ENCODE measurements around the gene NPEPPS. TPM values are rescaled to one million over a fixed set of nuclear protein-coding genes. Genes with fewer than 3 reads are reported as not detected.

Gene NPEPPS
- total RNA-seq, 1 experiment from 2014 or later = 139 TPM

GRCh38 chr17:47660064-47660492 is 129.2 kb downstream of the NPEPPS start:
- CTCF ChIA-PET = no interaction called here
- Mint-ChIP-seq H3K36me3 (ENCODE audit: insufficient read depth, unreplicated experiment) (peaks cover 100% of the 10 kb centered on the region), H3K27me3 (ENCODE audit: insufficient read depth, unreplicated experiment) (no peaks in the 10 kb centered on the region), H3K4me3 (ENCODE audit: unreplicated experiment) (no peak overlapping the region), H3K4me1 (ENCODE audit: low read depth, unreplicated experiment) (peaks cover 4% of the 10 kb centered on the region), H3K9me3 (ENCODE audit: unreplicated experiment) (no peaks in the 10 kb centered on the region), H3K27ac (ENCODE audit: unreplicated experiment) (no peak overlapping the region)
- no peak overlapping the region for H3K4me3 ChIP-seq (ENCODE audit: low read depth, low read length)
- H3K36me3 ChIP-seq (ENCODE audit: control insufficient read depth, insufficient read depth, low read length) = peaks cover 33% of the 10 kb centered on the region
- DNase-seq = no peak
- TF ChIP-seq, protein P1, sequence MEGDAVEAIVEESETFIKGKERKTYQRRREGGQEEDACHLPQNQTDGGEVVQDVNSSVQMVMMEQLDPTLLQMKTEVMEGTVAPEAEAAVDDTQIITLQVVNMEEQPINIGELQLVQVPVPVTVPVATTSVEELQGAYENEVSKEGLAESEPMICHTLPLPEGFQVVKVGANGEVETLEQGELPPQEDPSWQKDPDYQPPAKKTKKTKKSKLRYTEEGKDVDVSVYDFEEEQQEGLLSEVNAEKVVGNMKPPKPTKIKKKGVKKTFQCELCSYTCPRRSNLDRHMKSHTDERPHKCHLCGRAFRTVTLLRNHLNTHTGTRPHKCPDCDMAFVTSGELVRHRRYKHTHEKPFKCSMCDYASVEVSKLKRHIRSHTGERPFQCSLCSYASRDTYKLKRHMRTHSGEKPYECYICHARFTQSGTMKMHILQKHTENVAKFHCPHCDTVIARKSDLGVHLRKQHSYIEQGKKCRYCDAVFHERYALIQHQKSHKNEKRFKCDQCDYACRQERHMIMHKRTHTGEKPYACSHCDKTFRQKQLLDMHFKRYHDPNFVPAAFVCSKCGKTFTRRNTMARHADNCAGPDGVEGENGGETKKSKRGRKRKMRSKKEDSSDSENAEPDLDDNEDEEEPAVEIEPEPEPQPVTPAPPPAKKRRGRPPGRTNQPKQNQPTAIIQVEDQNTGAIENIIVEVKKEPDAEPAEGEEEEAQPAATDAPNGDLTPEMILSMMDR (IDR thresholded peaks at IDR 0.05; ENCODE audit: insufficient read depth in 1 of 2, low read depth in 1 of 2, low read length in 1 of 2, severe bottlenecking in 1 of 2, unreplicated experiment in 1 of 2) = peak in 1 of 2 experiments; percentile 9
- H3K9me3 ChIP-seq = no peaks in the 10 kb centered on the region
- intact Hi-C loops (cut with micrococcal nuclease; ENCODE audit: unreplicated experiment) = loop anchor here (5.0 kb wide), 1 partner anchor 142 kb away; no protein-coding TSS in a partner anchor
- POLR2A ChIA-PET = no interaction called here
- BruUV-seq (replicated peaks) = no TSS peak
- H3K4me1 ChIP-seq = no peaks in the 10 kb centered on the region
- no peaks in the 10 kb centered on the region for H3K27me3 ChIP-seq (replicated peaks; ENCODE audit: control insufficient read depth, insufficient read depth, low read length)

- Histone ChIP-seq H3K9me3 (no peaks in the 10 kb centered on the region), H3K27me3 (replicated peaks; ENCODE audit: control insufficient read depth, insufficient read depth, low read length) (no peaks in the 10 kb centered on the region), H3K36me3 (ENCODE audit: control insufficient read depth, insufficient read depth, low read length) (peaks cover 28% of the 10 kb centered on the region), H3K4me3 (ENCODE audit: low read depth, low read length) (no peak overlapping the region), H3K4me1 (no peaks in the 10 kb centered on the region)
- Mint-ChIP-seq H3K9me3 (ENCODE audit: unreplicated experiment) (no peaks in the 10 kb centered on the region), H3K36me3 (ENCODE audit: insufficient read depth, unreplicated experiment) (peaks cover 100% of the 10 kb centered on the region), H3K4me3 (ENCODE audit: unreplicated experiment) (no peak overlapping the region), H3K4me1 (ENCODE audit: low read depth, unreplicated experiment) (no peaks in the 10 kb centered on the region), H3K27me3 (ENCODE audit: insufficient read depth, unreplicated experiment) (no peaks in the 10 kb centered on the region), H3K27ac (ENCODE audit: unreplicated experiment) (peak overlapping the region; percentile 10)
- BruUV-seq (replicated peaks) = no TSS peak
- POLR2A ChIA-PET = interaction anchor here (0.7 to 3.3 kb wide), 2 partner anchors 14 to 17 kb away, joined by 3 to 30 read pairs; partner anchors contain the start of gene KPNB1
- DNase-seq = peak; percentile 84 to 89
- intact Hi-C loops (cut with micrococcal nuclease; ENCODE audit: unreplicated experiment) = loop anchor here (5.0 kb wide), 1 partner anchor 138 kb away; no protein-coding TSS in a partner anchor
- CTCF ChIA-PET = interaction anchor here (0.6 to 4.5 kb wide), 8 partner anchors 8 to 991 kb away, joined by 3 to 50 read pairs (median 4); partner anchors contain the start of genes KPNB1 and TBX21
- TF ChIP-seq, protein P1 (IDR thresholded peaks at IDR 0.05; ENCODE audit: insufficient read depth in 1 of 2, low read depth in 1 of 2, low read length in 1 of 2, severe bottlenecking in 1 of 2, unreplicated experiment in 1 of 2) = peak; percentile 94 to 98
Measured at GRCh38 chr17:47663912-47664623, 133.2 kb downstream of the NPEPPS start.

DNA sequence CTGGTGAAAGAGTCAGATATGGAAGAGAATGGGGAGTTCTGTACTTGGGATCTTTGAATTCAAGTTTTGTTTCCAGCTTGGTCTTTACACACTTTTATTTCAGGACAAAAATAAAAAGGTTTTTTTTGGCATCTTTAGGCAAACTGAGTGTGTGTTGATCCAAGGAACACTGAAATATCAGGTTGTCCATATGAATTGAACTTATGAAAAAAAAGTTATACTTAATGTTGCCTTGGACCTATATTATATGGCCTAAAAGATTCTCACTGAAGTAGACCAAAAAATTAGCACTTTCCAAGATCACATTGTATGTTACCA is 133.7 kb downstream of the NPEPPS start:
- Histone ChIP-seq H3K36me3 (ENCODE audit: control insufficient read depth, insufficient read depth, low read length) (peaks cover 30% of the 10 kb centered on the region), H3K9me3 (no peaks in the 10 kb centered on the region), H3K27me3 (replicated peaks; ENCODE audit: control insufficient read depth, insufficient read depth, low read length) (no peaks in the 10 kb centered on the region), H3K4me1 (no peaks in the 10 kb centered on the region), H3K4me3 (ENCODE audit: low read depth, low read length) (no peak overlapping the region)
- no TSS peak for BruUV-seq (replicated peaks)
- TF ChIP-seq, protein P1 (IDR thresholded peaks at IDR 0.05; ENCODE audit: insufficient read depth in 1 of 2, low read depth in 1 of 2, low read length in 1 of 2, severe bottlenecking in 1 of 2, unreplicated experiment in 1 of 2) = no peak
- Mint-ChIP-seq H3K4me3 (ENCODE audit: unreplicated experiment) (no peak overlapping the region), H3K9me3 (ENCODE audit: unreplicated experiment) (no peaks in the 10 kb centered on the region), H3K4me1 (ENCODE audit: low read depth, unreplicated experiment) (no peaks in the 10 kb centered on the region), H3K36me3 (ENCODE audit: insufficient read depth, unreplicated experiment) (peaks cover 100% of the 10 kb centered on the region), H3K27me3 (ENCODE audit: insufficient read depth, unreplicated experiment) (no peaks in the 10 kb centered on the region), H3K27ac (ENCODE audit: unreplicated experiment) (peak overlapping the region; percentile 10)
- POLR2A ChIA-PET = interaction anchor here (3.3 kb wide), 1 partner anchor 15 kb away, joined by 30 read pairs; the partner anchor contains the start of gene KPNB1
- CTCF ChIA-PET = interaction anchor here (0.6 to 4.5 kb wide), 6 partner anchors 8 to 991 kb away, joined by 3 to 50 read pairs (median 4); partner anchors contain the start of gene KPNB1
- no peak for DNase-seq
- intact Hi-C loops (cut with micrococcal nuclease; ENCODE audit: unreplicated experiment) = loop anchor here (5.0 kb wide), 1 partner anchor 138 kb away; no protein-coding TSS in a partner anchor

Measured in Caco-2 (cell line).